Keratinocyte (primary cell): ENCODE data around the gene DSCAM.

Experiments
- CTCF ChIP-seq, 3 experiments: IDR thresholded peaks in 1 of 3; conservative IDR thresholded peaks in 1 of 3; optimal IDR thresholded peaks in 1 of 3; 2 replicates in 2 of 3; 3 replicates in 1 of 3; pipeline versions ENCODE3 to v1.5.1; 2011; ENCODE audit warnings: low read length in 3 of 3, mild to moderate bottlenecking in 3 of 3, moderate library complexity in 2 of 3, control low read depth in 1 of 3, inconsistent platforms in 1 of 3; ENCODE audit not compliant: insufficient read depth in 2 of 3; ENCODE audit errors: extremely low read depth in 1 of 3
- EZH2 ChIP-seq: IDR thresholded peaks from one replicate; pipeline ENCODE4 v1.6.1; 2012; ENCODE audit warnings: inconsistent platforms, mild to moderate bottlenecking, low read length, moderate library complexity

- TF ChIP-seq CTCF (optimal IDR thresholded peaks at IDR 0.05 in 1 of 3, IDR thresholded peaks at IDR 0.05 in 1 of 3, conservative IDR thresholded peaks at IDR 0.05 in 1 of 3; ENCODE audit: extremely low read depth in 1 of 3, insufficient read depth in 2 of 3, low read length in 3 of 3) (no peak), EZH2 (no peak)
Observed at GRCh38 chr21:40160911-40161310, 686.0 kb downstream of the DSCAM start.
